T-helper 1 cell treated with Interleukin-12 subunit alpha and Interleukin-12 subunit beta and Interleukin-4 antibody, amounts not matched to agents 30 ng/mL and 1 ng/mL, for 36 hours (primary cell): Measurements from ENCODE around the gene TAOK3. TPM values are rescaled to one million over a fixed set of nuclear protein-coding genes. Genes with fewer than 3 reads are reported as not detected.
"Not testable (repeated sequence)": the region's sequence is repeated elsewhere in the genome, so short reads cannot be mapped to it uniquely, and the experiment has no call there.

Source experiments
- intact Hi-C: fragments of 100-400 bp; cut with micrococcal nuclease; formaldehyde crosslinking; loops from one replicate; pipeline ENCODE4 v1.15.1; 2024
- total RNA-seq: library from RNA; stranded (reverse); gene quantifications from 2 replicates; pipeline ENCODE4 v1.2.3, GENCODE V29; 2022

Gene TAOK3
- total RNA-seq, 1 donor from 2014 or later: 62.4 TPM

DNA sequence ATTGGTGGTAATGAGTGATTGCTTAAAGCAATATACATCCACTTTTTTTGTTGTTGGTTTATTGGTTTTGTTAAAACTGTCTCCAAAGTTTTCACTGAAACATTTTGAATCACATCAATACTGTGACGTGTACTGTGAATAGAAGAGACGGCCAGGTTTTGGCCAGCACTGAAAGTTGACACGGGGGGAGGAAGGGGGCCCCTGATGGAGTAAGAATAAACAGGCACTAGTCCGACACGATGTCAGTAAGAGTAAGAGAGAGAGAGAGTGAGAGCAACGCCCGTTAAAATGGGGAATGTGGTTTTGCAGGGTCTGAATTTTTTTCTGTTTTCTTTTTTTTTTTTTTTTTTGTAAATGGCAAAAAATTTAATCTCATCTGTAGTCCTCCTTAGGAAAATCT is 222.1 kb downstream of the TAOK3 start:
- intact Hi-C loops: no loop called here

DNA sequence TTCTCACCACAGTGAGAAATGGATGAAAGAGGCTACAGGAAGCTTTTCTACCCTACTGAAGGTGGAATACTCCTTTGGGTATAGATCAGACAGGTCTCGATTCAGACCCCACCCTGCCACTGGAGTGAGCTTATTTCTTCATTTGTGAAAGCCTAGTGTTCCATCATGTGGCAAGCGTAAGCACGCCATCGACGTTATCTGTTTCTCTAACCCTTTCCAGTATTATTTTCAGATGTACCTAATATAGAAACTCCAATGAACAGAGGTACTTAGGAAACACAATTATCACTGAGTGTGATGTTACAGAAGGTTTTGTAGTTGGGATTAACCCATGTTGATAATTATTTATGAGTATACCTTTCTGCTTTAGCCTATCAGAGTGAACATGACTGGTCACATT is 224.4 kb downstream of the TAOK3 start:
- intact Hi-C loops: no loop called here

DNA sequence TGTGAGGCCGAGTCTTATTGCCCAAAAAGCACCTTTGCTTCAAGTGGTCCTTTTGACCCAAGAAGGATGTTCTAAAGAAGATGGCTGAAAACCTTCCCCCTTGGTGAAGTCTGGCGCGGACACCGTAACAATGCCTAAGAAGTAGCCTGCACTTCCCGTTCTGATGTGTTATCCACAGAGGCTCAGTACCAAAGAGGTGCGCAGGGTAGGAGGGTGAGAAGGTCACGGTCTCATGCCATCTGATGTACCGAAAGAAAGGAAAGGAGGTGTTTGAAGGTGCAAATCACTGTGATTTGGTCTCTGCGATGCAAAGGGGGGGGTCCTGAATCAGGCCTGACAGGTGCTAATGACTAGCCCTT is 226.9 kb downstream of the TAOK3 start:
- intact Hi-C loops: no loop called here

DNA sequence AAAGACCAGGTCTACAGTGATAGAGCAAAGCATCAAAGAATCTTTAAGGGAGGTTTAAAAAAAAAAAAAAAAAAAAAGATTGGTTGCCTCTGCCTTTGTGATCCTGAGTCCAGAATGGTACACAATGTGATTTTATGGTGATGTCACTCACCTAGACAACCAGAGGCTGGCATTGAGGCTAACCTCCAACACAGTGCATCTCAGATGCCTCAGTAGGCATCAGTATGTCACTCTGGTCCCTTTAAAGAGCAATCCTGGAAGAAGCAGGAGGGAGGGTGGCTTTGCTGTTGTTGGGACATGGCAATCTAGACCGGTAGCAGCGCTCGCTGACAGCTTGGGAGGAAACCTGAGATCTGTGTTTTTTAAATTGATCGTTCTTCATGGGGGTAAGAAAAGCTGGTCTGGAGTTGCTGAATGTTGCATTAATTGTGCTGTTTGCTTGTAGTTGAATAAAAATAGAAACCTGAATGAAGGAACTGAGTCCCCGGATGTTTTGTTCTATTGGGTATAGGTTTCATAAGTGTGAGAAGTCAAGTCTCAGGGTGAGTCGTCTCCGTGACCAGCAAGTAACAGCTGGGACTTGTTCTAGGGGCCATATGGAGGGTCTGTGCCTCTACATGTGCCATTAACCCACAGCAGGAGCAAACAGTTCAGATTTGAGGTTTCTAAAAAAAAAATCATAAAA is 227.5 kb downstream of the TAOK3 start:
- intact Hi-C loops: no loop called here

DNA sequence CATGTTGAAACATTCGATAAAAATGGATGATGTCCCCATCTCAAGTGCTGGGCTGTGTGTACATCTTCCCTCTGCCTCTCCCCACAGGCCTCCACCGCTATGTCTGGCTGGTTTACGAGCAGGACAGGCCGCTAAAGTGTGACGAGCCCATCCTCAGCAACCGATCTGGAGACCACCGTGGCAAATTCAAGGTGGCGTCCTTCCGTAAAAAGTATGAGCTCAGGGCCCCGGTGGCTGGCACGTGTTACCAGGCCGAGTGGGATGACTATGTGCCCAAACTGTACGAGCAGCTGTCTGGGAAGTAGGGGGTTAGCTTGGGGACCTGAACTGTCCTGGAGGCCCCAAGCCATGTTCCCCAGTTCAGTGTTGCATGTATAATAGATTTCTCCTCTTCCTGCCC is 228.2 kb downstream of the TAOK3 start:
- intact Hi-C loops: no loop called here

DNA sequence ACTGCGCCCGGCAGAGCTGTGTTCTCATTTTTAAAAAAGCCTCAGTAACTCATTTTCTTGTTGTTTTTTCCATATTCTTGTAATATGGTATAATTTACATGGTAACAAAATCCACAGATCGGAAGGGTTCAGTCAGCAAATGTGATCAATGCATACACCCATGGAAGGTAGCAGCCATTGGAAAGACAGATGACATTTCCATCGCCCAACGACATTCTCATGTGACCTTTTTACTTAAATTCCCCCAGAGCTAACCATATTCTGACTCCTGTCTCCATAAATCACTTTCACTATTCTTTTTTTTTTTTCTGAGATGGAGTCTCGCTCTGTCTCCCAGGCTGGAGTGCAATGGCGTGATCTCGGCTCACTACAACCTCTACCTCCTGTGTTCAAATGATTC is 231.9 kb downstream of the TAOK3 start:
- intact Hi-C loops: no loop called here

DNA sequence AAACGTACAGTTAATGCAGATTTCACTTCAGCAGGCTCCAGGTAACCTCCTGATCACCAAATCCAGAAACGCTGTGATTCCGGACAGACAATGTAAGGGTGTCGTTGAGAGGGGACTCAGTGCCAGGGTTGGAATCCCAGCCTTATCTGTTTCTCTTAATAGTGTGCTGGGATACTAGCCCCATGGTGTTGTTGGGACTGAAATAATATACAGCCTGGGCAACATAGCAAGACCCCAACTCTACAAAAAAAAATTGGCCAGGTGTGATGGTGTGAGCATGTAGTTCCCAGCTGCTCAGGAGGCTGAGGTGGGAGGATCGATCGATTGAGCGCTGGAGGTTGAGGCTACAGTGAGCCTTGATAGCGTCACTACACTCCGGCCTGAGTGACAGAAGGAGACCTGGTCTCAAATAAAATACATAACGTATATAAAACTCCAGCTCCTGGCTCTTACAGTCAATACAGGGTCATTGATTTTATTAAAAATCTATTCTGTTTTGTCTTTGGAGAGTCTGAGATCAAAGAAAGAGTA is 235.5 kb downstream of the TAOK3 start:
- intact Hi-C loops: loop anchor here (2.0 to 5.0 kb wide), 2 partner anchors 45 to 262 kb away; no protein-coding TSS in a partner anchor

DNA sequence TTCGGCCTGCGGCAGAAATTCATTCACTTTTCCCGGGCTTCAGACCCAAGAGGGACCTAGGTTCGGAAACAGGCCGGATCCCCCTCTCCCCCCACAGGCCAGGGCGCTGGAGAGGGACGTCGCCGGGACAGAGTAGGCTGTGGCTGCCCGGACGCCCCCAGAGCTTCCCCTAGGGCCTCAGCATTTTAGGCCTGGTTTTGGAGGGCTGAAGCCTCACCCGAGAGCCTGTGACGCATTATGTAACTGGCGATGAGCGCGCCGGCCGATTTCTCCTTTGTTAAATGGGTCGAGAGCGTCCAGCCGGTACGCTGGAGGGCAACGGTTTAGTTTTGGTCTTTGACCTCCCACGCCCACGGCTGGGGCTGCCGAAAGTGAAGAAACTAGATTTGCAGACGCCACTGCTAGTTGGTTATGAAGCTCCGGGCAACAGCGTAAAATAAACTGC is 236.1 kb downstream of the TAOK3 start:
- intact Hi-C loops: loop anchor here (1.0 to 5.0 kb wide), 7 partner anchors 15 to 262 kb away; partner anchors contain the start of gene RFC5

DNA sequence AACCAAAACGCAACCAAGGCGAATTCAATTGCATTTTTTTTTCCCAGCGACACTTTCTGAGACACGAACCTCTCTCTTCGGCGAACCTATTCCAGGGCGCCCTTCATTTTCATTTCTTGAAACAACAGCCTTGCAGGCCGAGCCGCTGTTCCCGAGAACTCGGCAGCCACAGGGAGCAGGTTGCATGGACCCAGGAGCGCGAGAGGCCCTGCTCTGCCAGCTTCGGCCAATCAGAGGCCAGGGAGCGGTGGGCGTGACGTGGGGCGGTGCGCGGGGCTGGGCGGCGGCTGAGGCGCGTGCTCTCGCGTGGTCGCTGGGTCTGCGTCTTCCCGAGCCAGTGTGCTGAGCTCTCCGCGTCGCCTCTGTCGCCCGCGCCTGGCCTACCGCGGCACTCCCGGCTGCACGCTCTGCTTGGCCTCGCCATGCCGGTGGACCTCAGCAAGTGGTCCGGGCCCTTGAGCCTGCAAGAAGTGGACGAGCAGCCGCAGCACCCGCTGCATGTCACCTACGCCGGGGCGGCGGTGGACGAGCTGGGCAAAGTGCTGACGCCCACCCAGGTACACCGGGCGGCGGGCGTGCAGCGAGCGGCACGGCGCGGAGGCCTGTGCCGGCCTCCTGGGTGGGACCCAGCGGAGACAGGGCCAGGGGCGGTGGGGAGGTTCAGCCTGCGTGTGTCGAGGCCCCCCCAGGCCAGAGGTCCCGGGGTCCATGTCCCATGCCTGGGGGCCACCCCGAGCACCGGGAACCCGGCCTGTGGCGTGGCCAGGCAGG is 236.7 kb downstream of the TAOK3 start, which contains the start of gene PEBP1:
TSS of gene PEBP1 (plus strand) at position 337 of the 771 bp plus-strand sequence. CDS start at position 423, 86 bp downstream.
- intact Hi-C loops: loop anchor here (1.0 to 5.0 kb wide), 7 partner anchors 15 to 261 kb away; partner anchors contain the start of gene RFC5

DNA sequence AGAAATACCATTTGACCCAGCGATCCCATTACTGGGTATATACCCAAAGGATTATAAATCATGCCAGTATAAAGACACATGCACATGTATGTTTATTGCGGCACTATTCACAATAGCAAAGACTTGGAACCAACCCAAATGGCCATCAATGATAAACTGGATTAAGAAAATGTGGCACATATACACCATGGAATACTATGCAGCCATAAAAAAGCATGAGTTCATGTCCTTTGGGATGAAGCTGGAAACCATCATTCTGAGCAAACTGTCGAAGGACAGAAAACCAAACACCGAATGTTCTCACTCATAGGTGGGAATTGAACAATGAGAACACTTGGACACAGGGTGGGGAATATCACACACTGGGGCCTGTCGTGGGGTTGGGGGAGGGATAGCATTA is 243.3 kb downstream of the TAOK3 start:
- intact Hi-C loops: not testable (repeated sequence)

DNA sequence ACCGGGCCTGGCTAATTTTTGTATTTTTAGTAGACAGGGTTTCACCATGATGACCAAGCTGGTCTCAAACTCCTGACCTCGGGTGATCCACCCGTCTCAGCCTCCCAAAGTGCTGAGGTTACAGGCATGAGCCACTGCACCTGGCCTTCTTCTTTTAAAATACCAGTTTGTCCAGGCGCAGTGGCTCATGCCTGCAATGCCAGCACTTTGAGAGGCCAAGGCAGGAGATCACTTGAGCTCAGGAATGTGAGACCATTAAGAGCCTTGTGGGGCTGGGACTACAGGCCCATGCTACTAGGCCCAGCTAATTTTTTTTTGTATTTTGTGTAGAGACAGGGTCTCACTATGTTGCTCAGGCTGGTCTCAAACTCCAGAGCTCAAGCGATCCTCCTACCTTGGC is 244.8 kb downstream of the TAOK3 start:
- intact Hi-C loops: no loop called here

DNA sequence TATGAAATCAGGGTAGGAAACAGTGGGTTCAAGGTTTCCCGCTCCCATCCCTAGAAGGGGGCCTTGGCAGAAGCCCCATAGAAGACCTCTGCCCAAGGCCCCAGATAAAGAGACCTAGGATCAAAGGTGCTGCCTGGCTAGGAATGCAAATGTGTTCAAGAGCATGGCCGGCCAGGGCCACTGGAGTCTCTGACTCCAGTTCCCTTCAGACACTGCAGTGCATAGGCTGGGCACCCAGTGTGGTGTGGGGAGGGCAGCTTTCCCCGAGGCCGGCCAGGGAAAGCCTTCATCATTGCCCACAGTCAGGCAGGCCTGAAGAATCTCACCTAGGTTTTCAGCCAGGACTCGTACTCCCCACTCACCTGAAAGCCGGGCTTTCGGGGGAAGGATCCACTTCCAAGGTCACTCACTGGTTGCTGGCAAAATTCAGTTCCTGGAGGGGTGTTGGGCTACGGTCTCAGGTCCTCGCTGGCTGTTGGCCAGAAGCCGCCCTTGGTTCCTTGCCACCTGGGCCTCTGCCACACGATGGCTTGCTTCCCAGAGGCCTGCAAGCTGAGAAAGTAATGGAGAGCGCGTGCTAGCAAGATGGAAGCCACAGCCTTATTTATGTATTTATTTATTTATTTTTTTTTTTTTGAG is 246.5 kb downstream of the TAOK3 start:
- intact Hi-C loops: no loop called here

DNA sequence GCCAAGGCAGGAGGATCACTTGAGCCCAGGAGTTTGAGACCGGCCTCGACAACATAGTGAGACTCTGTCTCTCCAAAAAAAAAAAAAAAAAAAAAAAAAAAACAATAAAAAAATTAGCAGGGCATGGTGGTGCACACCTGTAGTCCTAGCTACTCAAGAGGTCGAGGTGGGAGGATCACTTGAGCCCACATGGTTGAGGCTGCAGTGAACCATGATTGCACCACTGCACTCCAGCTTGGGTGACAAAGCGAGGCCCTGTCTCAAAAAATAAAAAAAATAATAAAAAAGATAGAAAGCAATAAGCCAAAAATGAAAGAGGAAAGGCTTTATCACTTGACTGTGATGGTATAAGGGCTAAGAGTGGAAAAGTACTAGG is 247.0 kb downstream of the TAOK3 start:
- intact Hi-C loops: no loop called here

DNA sequence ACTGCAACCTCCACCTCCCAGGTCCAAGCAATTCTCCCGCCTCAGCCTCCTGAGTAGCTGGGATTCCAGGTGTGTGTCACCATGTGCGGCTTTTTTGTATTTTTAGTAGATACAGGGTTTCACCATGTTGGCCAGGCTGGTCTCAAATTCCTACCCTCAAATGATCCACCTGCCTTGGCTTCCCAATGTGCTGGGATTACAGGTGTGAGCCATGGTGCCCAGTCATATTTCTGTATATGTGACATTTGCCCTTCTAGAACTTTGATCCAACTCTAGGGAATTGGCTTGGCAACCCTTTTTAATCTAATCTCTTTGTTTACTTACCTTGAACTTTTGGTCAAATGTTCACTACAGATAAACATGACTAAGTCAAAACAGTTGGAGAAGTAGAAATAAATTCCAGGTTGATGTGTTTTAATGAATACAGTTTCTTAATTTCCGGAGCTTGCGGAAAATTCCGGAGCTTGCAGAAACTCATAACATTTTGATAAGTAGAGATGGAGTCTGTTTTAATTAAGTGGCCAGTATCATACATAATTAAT is 248.3 kb downstream of the TAOK3 start:
- intact Hi-C loops: loop anchor here (5.0 kb wide), 4 partner anchors 43 to 1288 kb away; partner anchors contain the start of gene WSB2

DNA sequence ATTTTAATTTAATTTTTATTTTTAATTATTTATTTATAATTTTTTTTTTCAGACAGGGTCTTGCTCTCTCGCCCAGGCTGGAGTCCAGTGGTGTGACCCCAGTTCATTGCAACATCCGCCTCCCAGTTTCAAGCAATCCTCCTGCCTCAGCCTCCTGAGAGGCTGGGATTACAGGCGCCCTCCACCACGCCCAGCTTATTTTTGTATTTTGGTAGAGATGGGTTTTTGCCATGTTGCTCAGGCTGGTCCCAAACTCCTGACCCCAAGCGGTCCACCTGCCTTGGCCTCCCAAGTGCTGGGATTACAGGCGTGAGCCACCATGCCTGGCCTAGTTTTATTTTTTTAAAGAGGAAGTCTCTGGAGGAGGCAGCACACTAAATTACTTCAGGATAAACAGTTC is 250.4 kb downstream of the TAOK3 start:
- intact Hi-C loops: loop anchor here (5.0 kb wide), 4 partner anchors 45 to 1290 kb away; partner anchors contain the start of gene WSB2

DNA sequence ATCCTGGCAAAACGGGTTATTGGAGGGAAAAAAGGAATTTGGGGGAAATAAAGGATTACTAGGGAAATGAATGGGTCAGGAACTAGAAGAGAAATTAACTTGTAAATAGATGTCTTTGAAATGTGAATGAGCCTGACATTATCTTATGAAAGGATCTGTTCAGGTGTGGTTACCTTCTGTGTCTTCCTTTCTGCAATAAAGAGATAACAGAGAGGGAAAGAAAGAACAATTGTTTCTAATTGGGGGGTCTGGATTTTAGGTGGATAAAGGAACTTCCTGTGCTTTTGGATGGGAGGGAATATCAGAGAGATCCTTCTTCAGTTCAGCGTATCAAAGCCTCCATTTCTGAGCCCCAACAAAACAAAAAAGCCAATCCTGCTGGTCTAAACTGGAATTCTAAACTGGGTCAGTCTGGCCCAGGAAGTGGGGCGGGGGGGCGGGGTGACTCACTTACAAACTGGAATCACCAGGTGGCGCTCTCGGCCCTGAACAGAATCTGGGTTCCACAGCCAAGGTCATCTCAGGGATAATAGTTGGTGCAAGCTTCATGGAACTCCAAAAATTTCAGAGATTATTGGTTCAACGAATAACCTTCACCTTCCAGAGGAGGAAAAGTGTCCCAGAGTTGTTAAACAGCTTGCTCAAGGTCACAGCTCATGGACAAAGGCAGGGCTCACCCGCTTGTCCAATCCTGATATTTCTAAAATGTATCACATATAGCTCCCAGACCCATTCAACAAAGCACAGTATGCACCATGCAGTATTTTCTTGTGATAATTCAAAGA is 251.9 kb downstream of the TAOK3 start:
- intact Hi-C loops: loop anchor here (1.0 to 5.0 kb wide), 8 partner anchors 16 to 1292 kb away; partner anchors contain the start of genes PEBP1, SUDS3 and WSB2

DNA sequence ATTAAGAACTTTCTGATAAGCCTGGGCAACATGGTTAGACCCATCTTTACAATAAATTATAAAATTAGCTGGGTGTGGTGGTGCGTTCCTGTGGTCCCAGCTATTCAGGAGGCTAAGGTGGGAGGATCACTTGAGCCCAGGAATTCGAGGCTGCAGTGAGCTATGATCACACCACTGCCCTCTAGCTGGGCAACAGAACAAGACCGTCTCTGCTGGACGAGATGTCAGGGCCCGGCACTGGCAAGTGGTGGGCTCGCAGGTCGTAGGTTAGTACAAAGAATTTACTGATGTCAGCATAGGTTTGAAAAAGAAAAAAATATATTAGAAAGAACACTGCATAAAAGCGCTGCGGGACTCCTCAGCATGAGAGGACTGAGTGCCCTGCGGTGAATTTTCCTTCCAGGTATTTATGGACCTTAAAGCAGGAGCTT is 253.2 kb downstream of the TAOK3 start:
- intact Hi-C loops: no loop called here

DNA sequence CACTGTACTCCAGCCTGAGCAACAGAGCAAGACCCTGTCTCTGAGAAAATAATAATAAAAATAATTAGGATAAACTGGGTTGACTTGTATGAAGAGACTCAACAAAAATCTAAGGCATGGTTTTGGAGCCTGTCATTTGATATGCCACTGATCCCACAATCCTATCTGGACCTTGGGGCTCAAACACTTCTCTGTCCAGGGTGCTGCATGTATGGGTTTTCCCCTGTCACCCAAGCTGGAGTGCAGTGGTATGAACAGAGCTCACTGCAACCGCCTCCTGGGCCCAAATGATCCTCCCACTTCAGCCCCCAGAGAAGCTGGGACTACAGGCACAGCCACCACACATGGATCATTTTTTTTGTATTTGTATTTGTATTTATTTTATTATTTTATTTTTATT is 263.6 kb downstream of the TAOK3 start:
- intact Hi-C loops: no loop called here

DNA sequence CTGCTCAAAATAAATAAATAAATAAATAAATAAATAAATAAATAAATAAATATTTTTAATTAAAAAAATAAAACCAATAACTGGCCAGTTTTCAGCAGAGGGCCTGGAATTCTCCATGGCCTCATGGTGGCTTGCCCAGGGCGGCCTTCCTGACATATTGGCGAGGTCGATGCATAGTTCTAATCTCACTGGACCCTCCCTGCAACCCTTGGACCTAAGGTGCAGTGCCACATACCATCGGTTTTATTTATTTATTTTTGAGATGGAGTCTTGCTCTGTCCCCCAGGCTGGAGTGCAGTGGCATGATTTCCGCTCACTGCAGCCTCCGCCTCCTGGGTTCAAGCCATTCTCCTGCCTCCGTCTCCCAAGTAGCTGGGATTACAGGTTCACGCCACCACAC is 265.0 kb downstream of the TAOK3 start:
- intact Hi-C loops: no loop called here

DNA sequence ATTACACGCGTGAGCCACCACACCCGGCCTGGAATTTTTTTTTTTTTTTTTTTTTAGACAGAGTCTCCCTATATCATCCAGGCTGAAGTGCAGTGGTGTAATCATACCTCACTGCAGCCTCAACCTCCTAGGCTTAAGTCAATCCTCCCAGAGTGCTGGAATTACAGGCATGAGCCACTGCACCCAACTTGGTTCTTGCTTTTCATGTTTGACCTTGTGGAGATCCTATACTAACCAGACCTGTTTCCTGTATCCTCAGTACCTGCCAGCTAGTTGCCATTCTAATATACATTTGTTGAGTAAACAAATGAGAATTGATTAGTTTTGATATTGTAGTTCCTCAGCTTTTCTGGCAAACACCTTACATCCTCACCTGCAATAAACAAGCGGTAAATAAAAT is 265.7 kb downstream of the TAOK3 start:
- intact Hi-C loops: no loop called here
